HUES64 (cell line): ENCODE data around the gene PCSK6.

Source experiments
- H3K27ac ChIP-seq: 2 replicates; pipeline ENCODE4 v1.7.0; 2013; ENCODE audit warnings: low read depth, low read length, inconsistent platforms
- H3K27me3 ChIP-seq: 2 replicates; pipeline ENCODE4 v1.6.1; 2013; ENCODE audit warnings: mild to moderate bottlenecking, low read length; ENCODE audit not compliant: insufficient read depth
- H3K36me3 ChIP-seq: 2 replicates; pipeline ENCODE4 v1.6.1; 2013; ENCODE audit warnings: mild to moderate bottlenecking, low read length; ENCODE audit not compliant: insufficient read depth
- H3K4me1 ChIP-seq: 2 replicates; pipeline ENCODE4 v1.6.1; 2013; ENCODE audit warnings: mild to moderate bottlenecking, low read length, moderate library complexity; ENCODE audit not compliant: insufficient read depth
- H3K4me3 ChIP-seq: 2 replicates; pipeline ENCODE4 v1.5.1; 2013; ENCODE audit warnings: mild to moderate bottlenecking, low read length, moderate library complexity
- H3K9ac ChIP-seq: 2 replicates; pipeline ENCODE4 v1.6.1; 2013; ENCODE audit warnings: mild to moderate bottlenecking, low read depth, low read length
- H3K9me3 ChIP-seq: 2 replicates; pipeline ENCODE4 v1.6.1; 2013; ENCODE audit warnings: low read depth, low read length; ENCODE audit not compliant: insufficient read depth
- WGBS: fragments of 150-250, 120-280 bp; methylation state at CpG from one replicate; pipeline ENCODE4 v1.1.7; 2013; ENCODE audit warnings: missing lambda C conversion rate; 5-methylcytosine and 5-hydroxymethylcytosine counted together

Gene PCSK6

GRCh38 chr15:101522091-101522490 is 32.6 kb upstream of the PCSK6 start:
- no peaks in the 10 kb centered on the region for H3K27me3 ChIP-seq
- peaks cover 8% of the 10 kb centered on the region; the same call in 1 of the 2 replicates for H3K9me3 ChIP-seq
- no peaks in the 10 kb centered on the region for H3K36me3 ChIP-seq
- no peak overlapping the region for H3K4me3 ChIP-seq
- 88% methylated on average over 11 of the region's 11 CpGs for WGBS
- no peak overlapping the region for H3K9ac ChIP-seq
- no peak overlapping the region for H3K27ac ChIP-seq
- H3K4me1 ChIP-seq, result no peaks in the 10 kb centered on the region

- Histone ChIP-seq H3K9me3 (peaks cover 11% of the 10 kb centered on the region; the same call in 1 of the 2 replicates), H3K4me1 (no peaks in the 10 kb centered on the region), H3K36me3 (no peaks in the 10 kb centered on the region), H3K27me3 (no peaks in the 10 kb centered on the region), H3K4me3 (no peak overlapping the region), H3K9ac (no peak overlapping the region), H3K27ac (no peak overlapping the region)
- 81% methylated on average over 3 of the region's 5 CpGs for WGBS
Observed at GRCh38 chr15:101521591-101521990, 32.1 kb upstream of the PCSK6 start.

GRCh38 chr15:101521069-101521468 is 31.6 kb upstream of the PCSK6 start:
- peaks cover 15% of the 10 kb centered on the region; the same call in 1 of the 2 replicates for H3K9me3 ChIP-seq
- no peak overlapping the region for H3K4me3 ChIP-seq
- no peaks in the 10 kb centered on the region for H3K36me3 ChIP-seq
- WGBS, result 96% methylated on average over 3 of the region's 3 CpGs
- no peak overlapping the region for H3K9ac ChIP-seq
- no peaks in the 10 kb centered on the region for H3K4me1 ChIP-seq
- no peak overlapping the region for H3K27ac ChIP-seq
- H3K27me3 ChIP-seq, result no peaks in the 10 kb centered on the region

- Histone ChIP-seq H3K27ac (no peak overlapping the region), H3K36me3 (no peaks in the 10 kb centered on the region), H3K4me3 (no peak overlapping the region), H3K9ac (no peak overlapping the region), H3K27me3 (no peaks in the 10 kb centered on the region), H3K9me3 (peaks cover 20% of the 10 kb centered on the region; the same call in 1 of the 2 replicates), H3K4me1 (no peaks in the 10 kb centered on the region)
- WGBS, result 90% methylated on average over 6 of the region's 7 CpGs
Observed at GRCh38 chr15:101520395-101520794, 30.9 kb upstream of the PCSK6 start.

GRCh38 chr15:101517504-101517903 is 28.0 kb upstream of the PCSK6 start:
- Histone ChIP-seq H3K27me3 (no peaks in the 10 kb centered on the region), H3K9me3 (peaks cover 21% of the 10 kb centered on the region; the same call in 1 of the 2 replicates), H3K27ac (no peak overlapping the region), H3K36me3 (no peaks in the 10 kb centered on the region), H3K4me1 (no peaks in the 10 kb centered on the region), H3K9ac (no peak overlapping the region), H3K4me3 (no peak overlapping the region)

- H3K4me1 ChIP-seq, result no peaks in the 10 kb centered on the region
- H3K27ac ChIP-seq, result no peak overlapping the region
- no peaks in the 10 kb centered on the region for H3K36me3 ChIP-seq
- no peaks in the 10 kb centered on the region for H3K27me3 ChIP-seq
- H3K4me3 ChIP-seq, result no peak overlapping the region
- H3K9ac ChIP-seq, result no peak overlapping the region
- peaks cover 21% of the 10 kb centered on the region; the same call in 1 of the 2 replicates for H3K9me3 ChIP-seq
- WGBS, result 90% methylated on average over 6 of the region's 7 CpGs
Observed at GRCh38 chr15:101514318-101514717, 24.8 kb upstream of the PCSK6 start.

- peaks cover 11% of the 10 kb centered on the region; the same call in 1 of the 2 replicates for H3K9me3 ChIP-seq
- no peak overlapping the region for H3K4me3 ChIP-seq
- H3K4me1 ChIP-seq, result no peaks in the 10 kb centered on the region
- H3K36me3 ChIP-seq, result no peaks in the 10 kb centered on the region
- no peak overlapping the region for H3K27ac ChIP-seq
- H3K27me3 ChIP-seq, result no peaks in the 10 kb centered on the region
- no peak overlapping the region for H3K9ac ChIP-seq
Observed at GRCh38 chr15:101511717-101512116, 22.2 kb upstream of the PCSK6 start.

- WGBS, result 88% methylated on average over 7 of the region's 8 CpGs
- no peak overlapping the region for H3K4me3 ChIP-seq
- H3K27ac ChIP-seq, result no peak overlapping the region
- no peaks in the 10 kb centered on the region for H3K27me3 ChIP-seq
- no peaks in the 10 kb centered on the region for H3K36me3 ChIP-seq
- no peak overlapping the region for H3K9ac ChIP-seq
- H3K4me1 ChIP-seq, result no peaks in the 10 kb centered on the region
- peaks cover 2% of the 10 kb centered on the region; the same call in 1 of the 2 replicates for H3K9me3 ChIP-seq
Observed at GRCh38 chr15:101510212-101511197, 21.0 kb upstream of the PCSK6 start.

GRCh38 chr15:101509279-101509678 is 19.8 kb upstream of the PCSK6 start:
- whole genome bisulfite sequencing, result 88% methylated on average over 6 of the region's 6 CpGs
- no peaks in the 10 kb centered on the region for H3K4me1 ChIP-seq
- H3K27ac ChIP-seq, result no peak overlapping the region
- H3K4me3 ChIP-seq, result no peak overlapping the region
- H3K9me3 ChIP-seq, result no peaks in the 10 kb centered on the region
- no peaks in the 10 kb centered on the region for H3K36me3 ChIP-seq
- no peak overlapping the region for H3K9ac ChIP-seq
- no peaks in the 10 kb centered on the region for H3K27me3 ChIP-seq

GRCh38 chr15:101506491-101506890 is 17.0 kb upstream of the PCSK6 start:
- Histone ChIP-seq H3K9me3 (no peaks in the 10 kb centered on the region), H3K27ac (no peak overlapping the region), H3K36me3 (no peaks in the 10 kb centered on the region), H3K4me1 (peaks cover 7% of the 10 kb centered on the region; the same call in 1 of the 2 replicates), H3K27me3 (no peaks in the 10 kb centered on the region), H3K9ac (no peak overlapping the region), H3K4me3 (no peak overlapping the region)
- 93% methylated on average over 8 of the region's 8 CpGs for WGBS

GRCh38 chr15:101505610-101506337 is 16.3 kb upstream of the PCSK6 start:
- no peak overlapping the region for H3K9ac ChIP-seq
- 84% methylated on average over 18 of the region's 18 CpGs for WGBS
- H3K27ac ChIP-seq, result no peak overlapping the region
- no peak overlapping the region for H3K4me3 ChIP-seq
- no peaks in the 10 kb centered on the region for H3K9me3 ChIP-seq
- no peaks in the 10 kb centered on the region for H3K36me3 ChIP-seq
- H3K4me1 ChIP-seq, result peaks cover 7% of the 10 kb centered on the region; the same call in 1 of the 2 replicates
- H3K27me3 ChIP-seq, result no peaks in the 10 kb centered on the region
